Activated effector memory CD4-positive, alpha-beta T cell treated with Interleukin-2 at 50 U/mL for 16 hours (primary cell): ENCODE data around the gene AGPAT2.

Source experiments
- DNase-seq: peaks from one replicate; pipeline ENCODE4 v3.0.0-alpha.2; 2020

The AGPAT2 gene

GRCh38 chr9:136700959-136701667, 13.9 kb upstream of the AGPAT2 start:
- DNase-seq = peak; percentile 8

GRCh38 chr9:136700304-136700703, 13.0 kb upstream of the AGPAT2 start:
- no peak for DNase-seq

DNA sequence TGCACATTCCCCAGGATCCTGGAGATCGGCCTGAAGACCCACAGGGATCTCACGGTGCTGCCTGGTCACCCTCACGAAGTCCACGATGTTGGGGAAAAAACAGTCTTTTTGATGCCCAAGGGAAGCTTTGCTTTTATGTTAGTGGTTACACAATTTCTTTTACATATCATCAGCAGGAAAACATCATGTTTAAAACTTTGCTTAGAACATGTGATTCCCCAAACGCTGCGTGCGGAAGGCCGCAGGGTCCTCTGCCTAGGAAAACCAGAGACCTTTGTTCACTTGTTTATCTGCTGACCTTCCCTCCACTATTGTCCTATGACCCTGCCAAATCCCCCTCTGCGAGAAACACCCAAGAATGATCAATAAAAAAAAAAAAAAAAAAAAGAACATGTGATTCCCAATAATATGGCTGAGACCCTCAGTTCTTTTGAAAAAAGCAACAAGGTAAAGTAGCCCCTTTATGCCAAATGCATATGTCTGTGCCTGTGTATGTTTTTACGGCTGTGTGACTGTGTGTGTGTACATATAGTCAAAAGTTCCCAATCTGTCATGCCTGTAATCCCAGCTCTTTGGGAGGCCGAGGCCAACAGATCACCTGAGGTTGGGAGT, 11.5 kb upstream of the AGPAT2 start:
- no peak for DNase-seq

GRCh38 chr9:136697821-136698526, 10.7 kb upstream of the AGPAT2 start:
- no peak for DNase-seq

DNA sequence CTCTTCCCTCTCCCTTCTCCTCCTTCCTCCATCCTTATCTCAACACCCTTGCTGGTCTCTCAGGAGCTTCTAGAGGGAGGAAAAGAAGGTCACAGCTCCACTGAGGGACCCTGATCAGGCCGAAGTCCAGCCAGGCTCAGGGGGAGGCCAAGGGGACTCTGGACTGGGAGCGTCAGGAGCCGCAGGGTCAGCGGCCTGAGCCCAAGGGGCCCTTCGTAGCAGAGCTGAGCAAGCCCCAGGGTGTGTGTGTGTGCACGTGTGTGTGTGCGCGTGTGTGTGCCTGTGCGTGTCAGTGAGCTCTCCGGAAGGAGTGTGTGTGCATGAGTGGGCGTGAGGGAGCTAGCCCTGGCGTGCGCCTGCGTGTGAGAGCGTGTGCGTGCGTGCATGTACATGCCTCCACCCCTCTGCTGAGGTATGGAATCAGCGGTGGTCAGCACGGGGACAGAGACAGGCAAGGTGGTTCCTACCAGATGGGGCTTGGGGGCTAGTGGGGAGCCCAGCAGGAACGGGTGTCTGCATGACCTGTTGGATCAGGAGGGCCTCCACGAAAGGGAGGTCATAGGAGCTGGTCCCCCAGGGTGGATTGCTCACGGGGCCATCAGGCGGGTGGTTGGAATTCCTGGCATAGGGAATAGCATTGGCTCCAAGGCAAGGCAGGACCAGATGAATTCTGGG, 10.0 kb upstream of the AGPAT2 start:
- DNase-seq = no peak

- no peak for DNase-seq
Measured at GRCh38 chr9:136696502-136696901, 9.2 kb upstream of the AGPAT2 start.

- no peak for DNase-seq
Measured at GRCh38 chr9:136695955-136696354, 8.7 kb upstream of the AGPAT2 start.

- no peak for DNase-seq
Measured at GRCh38 chr9:136695435-136695895, 8.2 kb upstream of the AGPAT2 start.

GRCh38 chr9:136694872-136695247, 7.6 kb upstream of the AGPAT2 start:
- no peak for DNase-seq

- DNase-seq = no peak
Measured at GRCh38 chr9:136694163-136694871, 7.1 kb upstream of the AGPAT2 start.

DNA sequence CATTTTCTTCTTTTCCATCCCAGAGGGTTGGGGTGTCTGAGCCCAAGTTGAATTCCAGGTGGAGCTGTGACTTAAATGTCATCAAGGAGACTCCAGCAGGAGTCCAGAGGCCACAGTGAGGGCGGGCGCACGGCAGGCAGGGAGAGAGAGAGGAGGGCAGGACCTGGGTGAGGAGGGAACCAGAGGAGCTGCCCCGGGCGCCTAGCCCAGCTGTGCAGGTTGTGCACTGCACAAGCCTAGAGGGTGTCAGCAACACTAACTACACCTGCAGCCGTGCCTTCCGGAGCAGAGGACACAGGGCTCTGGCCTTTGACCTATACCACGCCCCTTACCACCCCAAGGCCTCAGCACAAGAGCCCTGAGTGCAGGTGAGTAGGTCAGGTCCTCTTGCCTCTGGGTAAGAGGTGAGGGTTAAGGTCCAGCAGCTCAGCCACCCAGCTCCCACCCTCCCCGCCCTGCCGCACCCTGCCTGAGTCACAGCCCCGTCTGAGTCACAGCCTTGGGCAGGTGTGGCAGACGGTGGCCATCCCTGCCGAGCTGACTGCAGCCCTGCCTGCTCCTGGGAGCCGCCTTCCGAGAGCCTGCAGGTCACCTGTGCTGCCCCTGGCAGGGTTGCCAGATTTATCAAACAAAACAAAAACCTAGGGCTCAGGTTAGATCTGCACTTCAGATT, 6.4 kb upstream of the AGPAT2 start:
- DNase-seq = no peak

GRCh38 chr9:136693135-136693489, 5.9 kb upstream of the AGPAT2 start:
- DNase-seq = no peak

DNA sequence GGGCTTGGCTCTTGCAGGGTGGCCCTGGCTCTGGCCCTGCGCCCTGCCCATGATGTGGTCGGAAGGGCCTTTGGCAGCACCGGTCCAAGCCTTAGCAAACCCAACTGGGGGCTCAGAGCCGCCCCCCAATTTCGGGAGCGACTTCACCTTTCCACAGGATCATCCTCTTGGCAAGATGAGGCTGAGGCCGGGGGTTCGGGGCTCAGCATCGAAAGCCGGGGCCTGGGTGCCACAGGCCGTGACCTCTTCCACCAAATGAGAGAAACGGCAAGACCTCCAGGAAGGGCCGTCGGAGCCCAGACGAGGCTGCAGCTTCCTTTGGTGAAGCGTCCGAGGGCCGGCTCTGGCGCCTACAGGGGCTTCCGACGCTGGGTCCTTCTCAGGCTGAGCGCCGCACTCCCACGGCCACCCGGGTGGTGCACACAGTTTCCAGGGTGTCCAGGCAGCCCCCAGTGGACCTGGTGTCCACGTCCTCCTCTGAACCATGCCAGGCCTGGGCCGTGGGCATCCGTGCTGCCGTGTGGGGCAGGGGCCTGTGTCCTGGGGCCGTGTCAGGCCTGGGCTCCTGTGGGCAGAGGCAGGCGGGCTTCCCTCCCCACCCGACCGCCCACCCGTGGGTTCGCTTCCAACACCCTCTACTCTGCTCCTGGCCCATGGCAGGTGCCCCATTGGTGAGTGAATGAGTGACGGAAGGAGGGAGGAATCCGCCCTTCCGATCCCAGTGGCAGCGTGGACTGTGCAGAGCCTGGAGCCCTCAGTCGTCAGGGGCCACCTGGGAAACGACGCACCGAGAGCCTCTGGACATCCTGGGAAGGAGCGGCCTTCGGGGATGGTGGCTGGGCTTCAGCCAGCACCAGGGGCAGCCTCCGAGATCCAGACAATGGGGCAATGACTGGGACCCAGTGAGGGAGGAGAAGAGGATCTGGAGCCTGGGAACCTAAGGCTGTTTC, 5.2 kb upstream of the AGPAT2 start:
- no peak for DNase-seq

DNA sequence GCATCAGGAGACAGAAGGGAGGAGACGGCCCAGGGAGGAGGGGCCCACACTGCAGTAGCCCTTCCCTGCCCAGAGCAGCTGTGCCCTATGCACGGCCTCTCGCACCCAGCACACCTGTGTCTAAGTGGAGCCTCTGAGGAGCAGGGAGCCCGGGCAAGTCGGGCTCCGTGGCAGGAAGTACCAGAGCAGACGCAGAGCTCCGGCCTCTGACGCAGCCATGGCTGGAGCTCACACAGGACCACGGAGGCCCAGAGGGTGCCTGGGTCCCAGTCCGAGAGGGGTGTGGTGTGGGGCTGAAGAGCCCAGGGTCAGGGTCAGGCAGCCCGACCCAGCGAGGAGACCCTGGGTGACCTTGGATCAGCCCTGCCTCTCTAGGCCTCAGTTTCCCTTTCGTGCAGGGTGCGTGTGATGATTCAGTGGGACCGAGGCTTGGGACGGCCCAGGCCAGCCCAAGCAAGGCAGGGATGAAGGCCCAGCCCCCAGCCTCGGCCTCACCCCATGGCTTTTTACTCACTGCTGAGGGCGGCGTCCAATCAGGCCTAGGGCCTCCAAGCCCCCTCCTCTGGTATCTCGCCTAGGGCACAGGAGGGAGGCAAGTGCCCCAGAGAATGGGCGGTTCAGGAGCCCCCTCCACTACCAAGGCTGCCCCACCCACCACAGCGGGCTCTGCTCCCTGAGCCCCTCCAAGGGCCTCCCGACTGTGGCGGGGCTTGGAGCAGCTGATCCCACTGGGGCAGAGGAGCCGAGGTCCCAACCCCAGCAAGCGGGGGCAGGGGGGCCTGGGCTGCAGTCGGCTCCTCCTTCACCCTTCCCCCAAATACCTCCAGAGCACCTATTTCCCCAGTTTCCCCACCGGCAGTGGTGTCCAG, 4.3 kb upstream of the AGPAT2 start:
- DNase-seq = no peak

DNA sequence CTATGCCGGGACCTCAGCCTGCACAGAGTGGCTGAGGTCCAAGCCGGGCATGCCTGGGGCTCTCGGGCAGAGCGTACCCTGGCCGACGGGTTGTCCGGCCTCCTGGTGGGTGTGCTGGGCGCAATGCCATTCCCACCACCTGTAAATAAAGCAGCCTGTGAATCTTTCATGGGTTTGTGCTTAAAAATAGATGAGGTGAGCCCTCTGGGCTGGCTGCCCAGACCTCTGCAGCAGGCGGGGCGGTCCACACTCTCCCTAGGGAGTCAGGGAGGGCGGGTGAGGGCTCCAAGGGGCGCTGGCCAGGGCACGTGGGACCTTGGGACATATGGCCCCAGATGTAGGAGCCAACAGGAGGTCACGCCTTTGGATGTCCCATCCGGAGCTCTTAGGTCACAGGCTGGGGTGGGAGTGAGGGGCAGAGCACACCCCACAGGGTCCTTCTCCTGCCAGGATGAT, 3.6 kb upstream of the AGPAT2 start:
- no peak for DNase-seq

- DNase-seq = no peak
Measured at GRCh38 chr9:136690104-136690805, 3.0 kb upstream of the AGPAT2 start.

DNA sequence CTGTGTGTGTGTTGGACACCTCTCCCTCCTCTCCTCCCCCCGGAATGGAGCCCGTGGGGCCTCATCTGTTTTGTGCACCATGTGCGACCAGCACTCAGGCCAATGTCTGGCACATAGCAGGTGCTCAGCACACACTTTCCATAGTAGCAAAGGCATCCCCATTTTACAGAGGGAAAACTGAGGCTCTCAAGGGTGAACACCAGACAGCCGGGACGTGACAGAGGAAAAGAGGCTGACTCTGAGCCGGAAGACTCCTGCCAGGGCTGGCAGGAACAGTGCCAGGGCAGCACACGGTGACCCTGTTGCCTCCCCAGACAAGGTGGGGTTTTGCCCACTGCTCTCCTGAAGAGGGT, 1.8 kb upstream of the AGPAT2 start:
- no peak for DNase-seq

DNA sequence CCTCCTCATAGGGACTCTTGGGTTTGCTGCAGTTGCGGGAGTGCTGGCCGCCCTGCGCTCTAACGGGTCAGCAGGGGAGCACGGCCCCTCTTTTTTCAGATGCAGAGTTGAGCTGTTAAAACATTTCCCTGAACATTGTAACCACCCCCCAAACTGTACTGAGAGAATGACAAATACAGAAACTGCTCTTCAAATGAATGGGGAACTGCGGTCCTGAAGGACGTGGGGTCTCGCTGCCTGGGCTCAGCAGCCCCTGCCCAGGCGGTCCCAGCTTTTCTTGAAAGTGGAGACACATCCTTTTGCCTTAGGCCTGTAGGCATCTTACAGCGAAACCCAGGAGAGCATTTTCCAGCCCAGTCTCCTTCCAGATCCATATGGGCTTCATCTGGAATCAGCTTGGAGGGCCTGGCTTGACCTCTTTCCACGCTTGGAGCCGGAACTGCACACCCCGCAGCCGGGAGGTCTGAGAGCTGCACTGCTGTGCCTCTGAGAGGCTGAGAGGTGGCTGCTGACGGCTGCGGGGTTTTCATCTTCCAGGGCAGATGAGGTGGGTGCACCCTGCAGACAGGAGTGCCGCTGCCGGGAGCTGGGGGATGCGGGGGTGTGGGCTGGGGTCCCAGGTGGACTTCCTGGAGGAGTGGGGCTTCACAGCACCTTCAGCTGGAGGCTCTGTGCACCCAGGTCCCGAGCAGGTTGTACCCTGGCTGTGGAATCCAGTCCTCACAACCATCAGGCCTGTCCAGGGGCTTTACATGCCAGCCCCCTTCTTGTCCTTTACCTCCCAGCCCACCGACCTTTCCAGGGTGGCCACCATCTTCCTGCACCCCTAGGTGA, 1.2 kb upstream of the AGPAT2 start:
- no peak for DNase-seq
